GM12878 (cell line): ENCODE measurements around the gene GRIK3. TPM values are rescaled to one million over a fixed set of nuclear protein-coding genes. Genes with fewer than 3 reads are reported as not detected.

Experiments used
- ATAC-seq: fragments of 200-7000 bp; cut with Tn5 transposase; 3 replicates; pipeline ENCODE4 v1.9.1; 2020; ENCODE audit warnings: mild to moderate bottlenecking, moderate library complexity
- BruUV-seq: library from RNA; stranded (reverse); fragments of 400-500 nt; replicated peaks from 2 replicates; lab custom pipeline; 2021; lab: Mats Ljungman, UMichigan
- CTCF ChIA-PET: fragments of 300-600 bp; sonication (Branson Sonifier 250); formaldehyde crosslinking; extraction: SDS; loops from one replicate; lab custom pipeline; 2021; ENCODE audit warnings: inconsistent platforms; lab: Yijun Ruan, JAX
- POLR2A ChIA-PET: fragments of 350-600 bp; formaldehyde crosslinking; extraction: SDS; loops from one replicate; lab custom pipeline; 2021; ENCODE audit warnings: inconsistent platforms; lab: Charles Lee
- RAD21 ChIA-PET: fragments of 300-600 bp; sonication (Branson Sonifier 250); formaldehyde crosslinking; loops from one replicate; lab custom pipeline; 2023; ENCODE audit warnings: antibody characterized with exemption; ENCODE audit not compliant: unreplicated experiment; lab: Charles Lee
- SMC1A ChIA-PET: fragments of 300-600 bp; sonication (Branson Sonifier 250); formaldehyde crosslinking; loops from one replicate; lab custom pipeline; 2023; ENCODE audit not compliant: unreplicated experiment, uncharacterized antibody; lab: Charles Lee
- DNase-seq: peaks from one replicate; pipeline ENCODE4 v3.0.0-alpha.2; 2011; ENCODE audit warnings: low read depth, low spot score
- FAIRE-seq: peaks from 3 replicates; lab custom pipeline; 2011; peaks lifted over from hg19 to GRCh38; lab: Jason Lieb, UNC
- H2AFZ ChIP-seq: 2 replicates; pipeline ENCODE4 v1.6.0; 2011; ENCODE audit warnings: low read depth, low read length, control low read depth; ENCODE audit not compliant: control insufficient read depth
- H3K27ac ChIP-seq: 2 replicates; pipeline ENCODE4 v1.5.1; 2011; ENCODE audit warnings: control low read depth; ENCODE audit not compliant: control insufficient read depth, insufficient read depth
- H3K27me3 ChIP-seq, 2 experiments: replicated peaks in 1 of 2; 2 replicates each; pipeline versions ENCODE4 v1.6.0 to v1.6.1; 2011; ENCODE audit warnings: low read length in 1 of 2; ENCODE audit not compliant: control insufficient read depth in 2 of 2, insufficient read depth in 2 of 2
- H3K36me3 ChIP-seq, 2 experiments: 2 replicates each; pipeline ENCODE4 v1.5.1; 2011; ENCODE audit warnings: low read length in 1 of 2; ENCODE audit not compliant: control insufficient read depth in 2 of 2, insufficient read depth in 2 of 2
- H3K4me1 ChIP-seq: 2 replicates; pipeline ENCODE4 v1.6.1; 2011; ENCODE audit warnings: mild to moderate bottlenecking, low read length, moderate library complexity, mixed read lengths; ENCODE audit not compliant: control insufficient read depth, insufficient read depth
- H3K4me2 ChIP-seq: 2 replicates; pipeline ENCODE4 v1.6.0; 2011; ENCODE audit warnings: control low read depth; ENCODE audit not compliant: control insufficient read depth, insufficient read depth
- H3K4me3 ChIP-seq: fragments of 200-600 bp; sonication (generic); 2 replicates; pipeline ENCODE4 v1.5.1; 2016
- H3K79me2 ChIP-seq: 2 replicates; pipeline ENCODE4 v1.6.0; 2011; ENCODE audit warnings: low read length; ENCODE audit not compliant: control insufficient read depth, insufficient read depth
- H3K9ac ChIP-seq: 2 replicates; pipeline ENCODE4 v1.8.0; 2011; ENCODE audit warnings: low read length, control low read depth, mixed read lengths; ENCODE audit not compliant: control insufficient read depth, insufficient read depth
- H3K9me3 ChIP-seq: replicated peaks from 3 replicates; pipeline ENCODE4 v1.5.1; 2011; ENCODE audit warnings: mild to moderate bottlenecking, low read length; ENCODE audit not compliant: control insufficient read depth, insufficient read depth
- H4K20me1 ChIP-seq: 2 replicates; pipeline ENCODE4 v1.6.0; 2011; ENCODE audit not compliant: control insufficient read depth, insufficient read depth
- EP300 ChIP-seq, 2 experiments: fragments of 150-350 bp in 1 of 2; IDR thresholded peaks; 2 replicates each; pipeline ENCODE4 v1.6.1; 2011 to 2012; ENCODE audit warnings: low read depth in 2 of 2, low read length in 2 of 2, borderline replicate concordance in 1 of 2, improper control_type of control experiment in 1 of 2, inconsistent platforms in 1 of 2; ENCODE audit not compliant: control insufficient read depth in 1 of 2
- ETV6 ChIP-seq, 2 experiments: fragments of 450-650 bp in 1 of 2; IDR thresholded peaks in 1 of 2; conservative IDR thresholded peaks in 1 of 2; 2 replicates each; pipeline ENCODE4 v1.6.1; 2014; ENCODE audit warnings: antibody characterized with exemption in 1 of 2, borderline replicate concordance in 1 of 2, low read depth in 1 of 2, mild to moderate bottlenecking in 1 of 2, moderate library complexity in 1 of 2
- HDAC2 ChIP-seq: fragments of 200-600 bp; sonication (generic); IDR thresholded peaks from 2 replicates; pipeline ENCODE4 v1.6.1; 2017
- HDAC6 ChIP-seq: fragments of 200-600 bp; sonication (generic); IDR thresholded peaks from one replicate; pipeline ENCODE4 v1.8.0; 2017; ENCODE audit warnings: antibody characterized with exemption; ENCODE audit not compliant: unreplicated experiment
- KLF5 ChIP-seq: fragments of 450-650 bp; IDR thresholded peaks from 2 replicates; pipeline ENCODE4 v1.6.1; 2014; ENCODE audit warnings: mild to moderate bottlenecking; ENCODE audit not compliant: partially characterized antibody
- MEF2B ChIP-seq: fragments of 450-650 bp; IDR thresholded peaks from 2 replicates; pipeline ENCODE4 v1.6.1; 2018; ENCODE audit warnings: mild to moderate bottlenecking, moderate library complexity; ENCODE audit not compliant: partially characterized antibody, poor library complexity, severe bottlenecking
- MTA3 ChIP-seq: IDR thresholded peaks from 2 replicates; pipeline ENCODE4 v1.6.1; 2012; ENCODE audit warnings: low read length, inconsistent platforms, borderline replicate concordance
- MXI1 ChIP-seq: fragments of 150-350 bp; IDR thresholded peaks from 2 replicates; pipeline ENCODE4 v1.6.1; 2011; ENCODE audit warnings: low read depth, mild to moderate bottlenecking, inconsistent platforms, low read length, improper control_type of control experiment
- SIX5 ChIP-seq: IDR thresholded peaks from 2 replicates; pipeline ENCODE4 v1.6.1; 2011; ENCODE audit warnings: mild to moderate bottlenecking, low read depth, low read length, moderate library complexity; ENCODE audit not compliant: severe bottlenecking
- SREBF1 ChIP-seq: IDR thresholded peaks from 2 replicates; pipeline ENCODE4 v1.6.1; 2012; ENCODE audit warnings: mild to moderate bottlenecking, low read length
- ZNF207 ChIP-seq: fragments of 450-650 bp; IDR thresholded peaks from 2 replicates; pipeline ENCODE4 v1.6.1; 2014; ENCODE audit warnings: antibody characterized with exemption, mild to moderate bottlenecking, borderline replicate concordance
- ZNF622 ChIP-seq: fragments of 450-650 bp; IDR thresholded peaks from 2 replicates; pipeline ENCODE4 v1.6.1; 2017; ENCODE audit warnings: mild to moderate bottlenecking, inconsistent platforms
- ZZZ3 ChIP-seq: IDR thresholded peaks from 2 replicates; pipeline ENCODE4 v1.6.1; 2011; ENCODE audit warnings: low read depth; ENCODE audit not compliant: control insufficient read depth, insufficient read length
- WGBS: methylation state at CpG from one replicate; pipeline ENCODE4 v1.1.6; 2016; ENCODE audit warnings: low lambda C conversion rate; ENCODE audit not compliant: insufficient replicate concordance, insufficient coverage; ENCODE audit errors: missing lambda C conversion rate; 5-methylcytosine and 5-hydroxymethylcytosine counted together
- in situ Hi-C: fragments of 300-500 bp; cut with MboI; formaldehyde crosslinking; loops from 9 replicates; pipeline ENCODE4 v1.14.3; 2018; ENCODE audit warnings: mixed read lengths
- intact Hi-C: fragments of 100-400 bp; cut with micrococcal nuclease; formaldehyde crosslinking; loops from one replicate; pipeline ENCODE4 v1.14.2; 2022; ENCODE audit not compliant: unreplicated experiment
- polyA plus RNA-seq, 11 experiments: library from polyadenylated mRNA; depleted of rRNA in 4 of 11; unstranded in 6 of 11; stranded (reverse) in 5 of 11; fragments of >200 nt; fragmentation: Nextera tagmentation in 4 of 11; fragmentation: Illumina TruSeq in 1 of 11; extraction: Ambion mirVana in 4 of 11; extraction: Trizol in 1 of 11; gene quantifications; 1 replicate in 1 of 11; 2 replicates in 10 of 11; pipeline versions ENCODE4 v1.2.1 to v1.2.3, GENCODE V29; 2011 to 2016; ENCODE audit warnings: inconsistent platforms in 2 of 11, missing spikeins in 2 of 11, low read depth in 1 of 11
- total RNA-seq, 4 experiments: library from RNA; depleted of rRNA in 3 of 4; stranded (reverse); fragments of >200 nt in 3 of 4; fragmentation: Illumina TruSeq in 1 of 4; extraction: Trizol in 1 of 4; gene quantifications; 2 replicates each; pipeline versions ENCODE4 v1.2.1 to v1.2.3, GENCODE V29; 2013 to 2021
- TF ChIP-seq, protein P1 (sequence below): fragments of 450-650 bp; IDR thresholded peaks from 2 replicates; pipeline ENCODE4 v1.6.1; 2018; ENCODE audit warnings: mild to moderate bottlenecking, low read depth, moderate library complexity; ENCODE audit not compliant: partially characterized antibody
- TF ChIP-seq, protein P2 (sequence below): fragments of 450-650 bp; IDR thresholded peaks from 2 replicates; pipeline ENCODE4 v1.6.1; 2017; ENCODE audit warnings: mild to moderate bottlenecking, moderate library complexity

GRIK3 gene
- total and polyA plus RNA-seq, 10 of the 15 experiments (the other 5 are each of a cell fraction or from before 2014, with no cell fraction given) = not detected

DNA sequence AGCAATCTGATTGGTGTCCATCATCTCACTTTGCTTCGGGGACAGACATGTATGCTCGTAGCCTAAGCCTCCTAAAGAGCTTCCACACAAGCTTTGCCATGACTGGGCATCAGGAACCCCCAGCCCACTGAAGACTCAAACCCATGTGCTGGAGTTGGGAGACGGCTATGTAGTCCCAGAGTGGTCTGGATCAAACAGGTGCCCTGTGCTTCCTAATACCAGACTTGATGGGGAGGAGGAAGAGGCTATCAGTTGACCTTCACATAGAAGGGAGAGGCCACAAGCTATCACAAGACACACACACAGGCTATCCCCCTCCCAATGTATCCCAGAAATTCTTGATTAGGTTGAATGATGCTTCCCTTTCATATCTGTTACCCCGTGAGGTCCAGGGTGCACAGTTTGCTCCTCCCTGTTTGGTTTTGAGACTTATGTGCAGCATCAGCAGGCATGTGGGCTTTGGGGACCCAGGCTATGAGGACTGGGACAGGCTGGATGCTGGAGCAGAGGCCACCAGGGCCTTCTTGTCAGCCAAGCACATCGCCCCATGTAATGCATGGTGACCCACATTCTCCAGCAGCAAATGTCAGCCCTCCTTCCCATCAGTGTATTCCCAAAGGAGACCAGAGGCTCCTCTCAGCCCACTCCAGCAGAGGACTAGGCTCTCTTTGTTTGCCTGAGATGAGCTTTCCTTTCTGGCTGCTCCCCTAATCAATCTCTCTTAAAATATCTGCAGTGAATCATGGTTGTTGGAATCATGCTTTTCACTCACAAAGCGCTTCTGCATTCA is 159.8 kb downstream of the GRIK3 start:
- intact Hi-C loops = no loop called here
- TF ChIP-seq ZNF207 (no peak), MXI1 (no peak), MTA3 (no peak), ZNF622 (no peak), HDAC6 (no peak), SIX5 (no peak), KLF5 (no peak), ZZZ3 (no peak), HDAC2 (no peak), MEF2B (no peak), EP300 (IDR thresholded peaks at IDR 0.05; ENCODE audit: borderline replicate concordance in 1 of 2, control insufficient read depth in 1 of 2, low read depth in 2 of 2, low read length in 2 of 2) (no peak), ETV6 (conservative IDR thresholded peaks at IDR 0.05 in 1 of 2, IDR thresholded peaks at IDR 0.05 in 1 of 2; ENCODE audit: borderline replicate concordance in 1 of 2, low read depth in 1 of 2) (no peak), SREBF1 (no peak)
- TF ChIP-seq, protein P1, sequence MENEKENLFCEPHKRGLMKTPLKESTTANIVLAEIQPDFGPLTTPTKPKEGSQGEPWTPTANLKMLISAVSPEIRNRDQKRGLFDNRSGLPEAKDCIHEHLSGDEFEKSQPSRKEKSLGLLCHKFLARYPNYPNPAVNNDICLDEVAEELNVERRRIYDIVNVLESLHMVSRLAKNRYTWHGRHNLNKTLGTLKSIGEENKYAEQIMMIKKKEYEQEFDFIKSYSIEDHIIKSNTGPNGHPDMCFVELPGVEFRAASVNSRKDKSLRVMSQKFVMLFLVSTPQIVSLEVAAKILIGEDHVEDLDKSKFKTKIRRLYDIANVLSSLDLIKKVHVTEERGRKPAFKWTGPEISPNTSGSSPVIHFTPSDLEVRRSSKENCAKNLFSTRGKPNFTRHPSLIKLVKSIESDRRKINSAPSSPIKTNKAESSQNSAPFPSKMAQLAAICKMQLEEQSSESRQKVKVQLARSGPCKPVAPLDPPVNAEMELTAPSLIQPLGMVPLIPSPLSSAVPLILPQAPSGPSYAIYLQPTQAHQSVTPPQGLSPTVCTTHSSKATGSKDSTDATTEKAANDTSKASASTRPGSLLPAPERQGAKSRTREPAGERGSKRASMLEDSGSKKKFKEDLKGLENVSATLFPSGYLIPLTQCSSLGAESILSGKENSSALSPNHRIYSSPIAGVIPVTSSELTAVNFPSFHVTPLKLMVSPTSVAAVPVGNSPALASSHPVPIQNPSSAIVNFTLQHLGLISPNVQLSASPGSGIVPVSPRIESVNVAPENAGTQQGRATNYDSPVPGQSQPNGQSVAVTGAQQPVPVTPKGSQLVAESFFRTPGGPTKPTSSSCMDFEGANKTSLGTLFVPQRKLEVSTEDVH = no peak
- TF ChIP-seq, protein P2, sequence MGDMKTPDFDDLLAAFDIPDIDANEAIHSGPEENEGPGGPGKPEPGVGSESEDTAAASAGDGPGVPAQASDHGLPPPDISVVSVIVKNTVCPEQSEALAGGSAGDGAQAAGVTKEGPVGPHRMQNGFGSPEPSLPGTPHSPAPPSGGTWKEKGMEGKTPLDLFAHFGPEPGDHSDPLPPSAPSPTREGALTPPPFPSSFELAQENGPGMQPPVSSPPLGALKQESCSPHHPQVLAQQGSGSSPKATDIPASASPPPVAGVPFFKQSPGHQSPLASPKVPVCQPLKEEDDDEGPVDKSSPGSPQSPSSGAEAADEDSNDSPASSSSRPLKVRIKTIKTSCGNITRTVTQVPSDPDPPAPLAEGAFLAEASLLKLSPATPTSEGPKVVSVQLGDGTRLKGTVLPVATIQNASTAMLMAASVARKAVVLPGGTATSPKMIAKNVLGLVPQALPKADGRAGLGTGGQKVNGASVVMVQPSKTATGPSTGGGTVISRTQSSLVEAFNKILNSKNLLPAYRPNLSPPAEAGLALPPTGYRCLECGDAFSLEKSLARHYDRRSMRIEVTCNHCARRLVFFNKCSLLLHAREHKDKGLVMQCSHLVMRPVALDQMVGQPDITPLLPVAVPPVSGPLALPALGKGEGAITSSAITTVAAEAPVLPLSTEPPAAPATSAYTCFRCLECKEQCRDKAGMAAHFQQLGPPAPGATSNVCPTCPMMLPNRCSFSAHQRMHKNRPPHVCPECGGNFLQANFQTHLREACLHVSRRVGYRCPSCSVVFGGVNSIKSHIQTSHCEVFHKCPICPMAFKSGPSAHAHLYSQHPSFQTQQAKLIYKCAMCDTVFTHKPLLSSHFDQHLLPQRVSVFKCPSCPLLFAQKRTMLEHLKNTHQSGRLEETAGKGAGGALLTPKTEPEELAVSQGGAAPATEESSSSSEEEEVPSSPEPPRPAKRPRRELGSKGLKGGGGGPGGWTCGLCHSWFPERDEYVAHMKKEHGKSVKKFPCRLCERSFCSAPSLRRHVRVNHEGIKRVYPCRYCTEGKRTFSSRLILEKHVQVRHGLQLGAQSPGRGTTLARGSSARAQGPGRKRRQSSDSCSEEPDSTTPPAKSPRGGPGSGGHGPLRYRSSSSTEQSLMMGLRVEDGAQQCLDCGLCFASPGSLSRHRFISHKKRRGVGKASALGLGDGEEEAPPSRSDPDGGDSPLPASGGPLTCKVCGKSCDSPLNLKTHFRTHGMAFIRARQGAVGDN = no peak

More for the DNA sequence above, 159.8 kb downstream of the GRIK3 start:
- 0% methylated on average over 6 of the region's 6 CpGs for whole genome bisulfite sequencing
- ChIA-PET RAD21 (no interaction called here), CTCF (no interaction called here), SMC1A (interaction anchor here (0.6 kb wide), 2 partner anchors 18 to 514 kb away, joined by 3 read pairs; no protein-coding TSS in a partner anchor), POLR2A (no interaction called here)
- Histone ChIP-seq H3K9ac (no peak overlapping the region), H3K27me3 (peaks cover 0 to 3% of the 10 kb centered on the region in 2 experiments; a peak in 3 of 4 replicates), H4K20me1 (no peaks in the 10 kb centered on the region), H2AFZ (no peak overlapping the region), H3K79me2 (no peaks in the 10 kb centered on the region), H3K9me3 (no peaks in the 10 kb centered on the region), H3K4me1 (no peaks in the 10 kb centered on the region), H3K27ac (no peak overlapping the region), H3K4me2 (no peak overlapping the region), H3K4me3 (no peak overlapping the region), H3K36me3 (no peaks in the 10 kb centered on the region)
- no peak for FAIRE-seq
- in situ Hi-C loops = no loop called here
- DNase-seq = no peak
- ATAC-seq = no peak
- BruUV-seq = no TSS peak
